A673 (cell line): ENCODE data around the gene SH2D6.
"Not testable (repeated sequence)": the region's sequence is repeated elsewhere in the genome, so short reads cannot be mapped to it uniquely, and the experiment has no call there.

ENCODE experiments used
- EZH2 ChIP-seq: fragments of 200-600 bp; sonication (generic); IDR thresholded peaks from 2 replicates; pipeline ENCODE4 v1.6.1; 2017; ENCODE audit warnings: borderline replicate concordance, low read depth, mild to moderate bottlenecking, mixed read lengths, antibody characterized with exemption, low read length; ENCODE audit not compliant: poor library complexity, severe bottlenecking
- TF ChIP-seq, protein P1 (sequence below): fragments of 300-800, 200-600 bp; sonication (generic); conservative IDR thresholded peaks from 2 replicates; pipeline ENCODE4 v1.5.1; 2017; ENCODE audit warnings: low read depth, mild to moderate bottlenecking, antibody characterized with exemption, low read length, moderate library complexity, mixed read lengths

GRCh38 chr2:85383151-85383550 is 35.4 kb upstream of the SH2D6 start:
- TF ChIP-seq, protein P1, sequence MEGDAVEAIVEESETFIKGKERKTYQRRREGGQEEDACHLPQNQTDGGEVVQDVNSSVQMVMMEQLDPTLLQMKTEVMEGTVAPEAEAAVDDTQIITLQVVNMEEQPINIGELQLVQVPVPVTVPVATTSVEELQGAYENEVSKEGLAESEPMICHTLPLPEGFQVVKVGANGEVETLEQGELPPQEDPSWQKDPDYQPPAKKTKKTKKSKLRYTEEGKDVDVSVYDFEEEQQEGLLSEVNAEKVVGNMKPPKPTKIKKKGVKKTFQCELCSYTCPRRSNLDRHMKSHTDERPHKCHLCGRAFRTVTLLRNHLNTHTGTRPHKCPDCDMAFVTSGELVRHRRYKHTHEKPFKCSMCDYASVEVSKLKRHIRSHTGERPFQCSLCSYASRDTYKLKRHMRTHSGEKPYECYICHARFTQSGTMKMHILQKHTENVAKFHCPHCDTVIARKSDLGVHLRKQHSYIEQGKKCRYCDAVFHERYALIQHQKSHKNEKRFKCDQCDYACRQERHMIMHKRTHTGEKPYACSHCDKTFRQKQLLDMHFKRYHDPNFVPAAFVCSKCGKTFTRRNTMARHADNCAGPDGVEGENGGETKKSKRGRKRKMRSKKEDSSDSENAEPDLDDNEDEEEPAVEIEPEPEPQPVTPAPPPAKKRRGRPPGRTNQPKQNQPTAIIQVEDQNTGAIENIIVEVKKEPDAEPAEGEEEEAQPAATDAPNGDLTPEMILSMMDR: not testable (repeated sequence)
- TF ChIP-seq EZH2: not testable (repeated sequence)
